K562 (cell line): ENCODE measurements around the gene CACNA2D2. TPM values are rescaled to one million over a fixed set of nuclear protein-coding genes. Genes with fewer than 3 reads are reported as not detected.

ENCODE experiments used
- ATF3 ChIP-seq, 2 experiments: fragments of 450-650 bp in 1 of 2; sonication (generic) in 1 of 2; formaldehyde crosslinking in 1 of 2; IDR thresholded peaks in 1 of 2; conservative IDR thresholded peaks in 1 of 2; 2 replicates each; pipeline versions ENCODE4 v1.6.1 to v1.8.1; 2016 to 2023; ENCODE audit warnings: mild to moderate bottlenecking in 2 of 2, moderate library complexity in 2 of 2, inconsistent platforms in 1 of 2, missing genetic modification reagents in 1 of 2
- BRD4 ChIP-seq: fragments of 200-600 bp; sonication (generic); IDR thresholded peaks from 2 replicates; pipeline ENCODE4 v1.6.1; 2017; ENCODE audit warnings: inconsistent platforms
- ELF2 ChIP-seq: fragments of 250-450 bp; sonication (Bioruptor Pico); IDR thresholded peaks from 2 replicates; pipeline ENCODE4 v1.5.0; 2021; ENCODE audit warnings: mild to moderate bottlenecking
- GABPB1 ChIP-seq: sonication (generic); formaldehyde crosslinking; IDR thresholded peaks from 2 replicates; pipeline ENCODE4 v1.8.0; 2022; ENCODE audit warnings: mild to moderate bottlenecking, missing genetic modification reagents
- GMEB1 ChIP-seq: fragments of 250-450 bp; sonication (Bioruptor Pico); IDR thresholded peaks from 2 replicates; pipeline ENCODE4 v1.4.0; 2020; ENCODE audit warnings: mild to moderate bottlenecking
- JUN ChIP-seq, 2 experiments: sonication (generic) in 1 of 2; formaldehyde crosslinking in 1 of 2; IDR thresholded peaks; 2 replicates each; pipeline versions ENCODE4 v1.6.1 to v1.8.0; 2012 to 2022; ENCODE audit warnings: borderline replicate concordance in 2 of 2, mild to moderate bottlenecking in 2 of 2, improper control_type of control experiment in 1 of 2, low read depth in 1 of 2, low read length in 1 of 2, missing genetic modification reagents in 1 of 2
- L3MBTL2 ChIP-seq: fragments of 450-650 bp; IDR thresholded peaks from 2 replicates; pipeline ENCODE4 v1.6.1; 2016; ENCODE audit warnings: mild to moderate bottlenecking, moderate library complexity
- LEF1 ChIP-seq: fragments of 450-650 bp; IDR thresholded peaks from 2 replicates; pipeline ENCODE4 v1.6.1; 2016; ENCODE audit warnings: mild to moderate bottlenecking
- MAFG ChIP-seq: fragments of 450-650 bp; conservative IDR thresholded peaks from 2 replicates; pipeline ENCODE4 v1.6.1; 2016; ENCODE audit warnings: missing genetic modification characterization, missing compliant biosample characterization
- MBD2 ChIP-seq: sonication (generic); IDR thresholded peaks from 2 replicates; pipeline ENCODE4 v1.6.1; 2016; ENCODE audit warnings: low read depth, borderline replicate concordance
- YY1 ChIP-seq, 3 experiments: IDR thresholded peaks; 2 replicates each; pipeline ENCODE4 v1.6.1; 2011; ENCODE audit warnings: low read length in 2 of 3, mild to moderate bottlenecking in 2 of 3, moderate library complexity in 2 of 3, borderline replicate concordance in 1 of 3, control low read depth in 1 of 3, low read depth in 1 of 3; ENCODE audit not compliant: insufficient read depth in 3 of 3, insufficient replicate concordance in 2 of 3, control insufficient read depth in 1 of 3, insufficient read length in 1 of 3; ENCODE audit errors: extremely low read depth in 1 of 3
- ZBTB7A ChIP-seq: IDR thresholded peaks from 2 replicates; pipeline ENCODE4 v1.6.1; 2011; ENCODE audit warnings: low read depth, mild to moderate bottlenecking, low read length, moderate library complexity, borderline replicate concordance; ENCODE audit not compliant: control insufficient read depth
- ZBTB9 ChIP-seq: fragments of 450-650 bp; formaldehyde crosslinking; IDR thresholded peaks from 2 replicates; pipeline ENCODE4 v1.4.0; 2020; ENCODE audit warnings: mild to moderate bottlenecking, moderate library complexity
- ZNF140 ChIP-seq: fragments of 250-450 bp; sonication (Bioruptor Pico); IDR thresholded peaks from 2 replicates; pipeline ENCODE4 v1.8.0; 2021; ENCODE audit warnings: moderate library complexity, mild to moderate bottlenecking, inconsistent platforms
- ZNF143 ChIP-seq: sonication (generic); formaldehyde crosslinking; IDR thresholded peaks from 2 replicates; pipeline ENCODE4 v1.9.0; 2022; ENCODE audit warnings: mild to moderate bottlenecking, missing genetic modification reagents
- polyA plus RNA-seq, 8 experiments: library from polyadenylated mRNA; depleted of rRNA in 4 of 8; stranded (reverse) in 5 of 8; unstranded in 3 of 8; fragments of >200 nt; fragmentation: Nextera tagmentation in 2 of 8; fragmentation: Illumina TruSeq in 1 of 8; extraction: Ambion mirVana in 2 of 8; extraction: Trizol in 1 of 8; gene quantifications; 2 replicates each; pipeline versions ENCODE4 v1.2.1 to v1.2.3, GENCODE V29; 2011 to 2014; ENCODE audit warnings: inconsistent platforms in 1 of 8, missing spikeins in 1 of 8
- total RNA-seq, 7 experiments: library from RNA; depleted of rRNA in 6 of 7; stranded (reverse); fragments of >200 nt in 6 of 7; fragmentation: Illumina TruSeq in 2 of 7; extraction: Trizol in 2 of 7; gene quantifications; 2 replicates each; pipeline versions ENCODE4 v1.2.1 to v1.2.3, GENCODE V29; 2011 to 2021; ENCODE audit warnings: low replicate concordance in 1 of 7
- TF ChIP-seq, protein P1 (sequence below): conservative IDR thresholded peaks from 2 replicates; pipeline ENCODE4 v1.6.1; 2011; ENCODE audit warnings: low read depth, mild to moderate bottlenecking, low read length; ENCODE audit not compliant: control insufficient read depth
- TF ChIP-seq, protein P2 (sequence below): fragments of 250-450 bp; sonication (Bioruptor Pico); IDR thresholded peaks from 2 replicates; pipeline ENCODE4 v1.9.0; 2021; ENCODE audit warnings: mild to moderate bottlenecking, inconsistent platforms

Gene CACNA2D2
- total and polyA plus RNA-seq, 9 of the 15 experiments (the other 6 are each of a cell fraction or from before 2014, with no cell fraction given) = 0.11 to 0.58 (median 0.36) TPM; not detected in 2

DNA sequence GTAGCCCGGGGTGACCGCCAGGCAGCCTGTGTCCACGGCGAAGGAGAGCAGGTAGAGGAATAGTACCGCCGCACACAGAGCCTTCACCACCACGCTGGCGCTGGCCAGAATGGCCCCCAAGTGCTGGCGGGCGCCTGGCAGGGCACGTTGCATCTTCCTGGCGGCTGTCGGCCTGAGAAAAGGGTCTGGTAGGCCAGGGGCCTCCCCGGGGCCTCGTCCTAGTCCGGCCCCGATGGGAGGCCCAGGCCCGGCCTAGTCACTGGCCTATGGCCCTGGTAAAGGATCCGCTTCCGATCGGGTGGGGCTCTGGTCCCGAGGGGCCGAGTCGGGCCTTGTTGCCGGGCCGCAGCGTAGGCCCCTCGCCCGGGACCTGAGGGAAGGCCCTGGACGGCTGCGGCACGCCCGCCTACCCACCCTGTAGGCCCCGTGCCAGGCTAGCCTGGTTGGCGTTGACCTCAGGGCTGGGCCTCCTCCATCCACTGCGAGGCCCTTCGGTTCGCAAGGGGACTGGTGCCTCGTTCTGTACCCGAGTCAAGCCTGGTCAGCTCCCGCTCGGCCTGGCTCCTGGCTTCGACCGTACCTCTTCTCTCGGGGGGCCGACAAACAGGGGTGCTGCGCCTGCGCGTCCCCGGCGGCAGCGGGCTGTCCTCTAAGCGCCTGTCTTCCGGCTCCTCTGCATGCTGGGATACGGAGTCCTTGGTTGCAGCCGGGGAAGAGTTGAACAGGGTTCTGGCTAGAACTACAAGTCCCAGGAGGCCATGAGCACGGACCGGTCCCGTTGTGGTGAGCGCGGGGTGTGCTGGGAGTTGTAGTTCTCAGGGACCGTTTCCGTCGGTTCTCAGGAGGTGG, 144.3 kb downstream of the CACNA2D2 start, which contains the start of gene TMEM115 (continued):
- no peak for TF ChIP-seq MAFG (tag)
- TF ChIP-seq MBD2 = peak; percentile 97
- no peak for TF ChIP-seq ATF3 (IDR thresholded peaks at IDR 0.05)
- no peak for TF ChIP-seq ATF3 (CRISPR knock-in tag; conservative IDR thresholded peaks at IDR 0.05)
- TF ChIP-seq, protein P1, sequence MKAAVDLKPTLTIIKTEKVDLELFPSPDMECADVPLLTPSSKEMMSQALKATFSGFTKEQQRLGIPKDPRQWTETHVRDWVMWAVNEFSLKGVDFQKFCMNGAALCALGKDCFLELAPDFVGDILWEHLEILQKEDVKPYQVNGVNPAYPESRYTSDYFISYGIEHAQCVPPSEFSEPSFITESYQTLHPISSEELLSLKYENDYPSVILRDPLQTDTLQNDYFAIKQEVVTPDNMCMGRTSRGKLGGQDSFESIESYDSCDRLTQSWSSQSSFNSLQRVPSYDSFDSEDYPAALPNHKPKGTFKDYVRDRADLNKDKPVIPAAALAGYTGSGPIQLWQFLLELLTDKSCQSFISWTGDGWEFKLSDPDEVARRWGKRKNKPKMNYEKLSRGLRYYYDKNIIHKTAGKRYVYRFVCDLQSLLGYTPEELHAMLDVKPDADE = peak; percentile 100
- TF ChIP-seq GABPB1 (CRISPR knock-in tag) = peak; percentile 92
- no peak for TF ChIP-seq LEF1
- TF ChIP-seq JUN (IDR thresholded peaks at IDR 0.05; ENCODE audit: borderline replicate concordance, low read depth, low read length) = peak; percentile 67
- TF ChIP-seq JUN (CRISPR knock-in tag; IDR thresholded peaks at IDR 0.05; ENCODE audit: borderline replicate concordance) = no peak
- 0 out of 2 replicates have a peak, but pooled peaks have one; percentile 19 for TF ChIP-seq ZBTB7A
- TF ChIP-seq L3MBTL2 = peak; percentile 82
- TF ChIP-seq, protein P2, sequence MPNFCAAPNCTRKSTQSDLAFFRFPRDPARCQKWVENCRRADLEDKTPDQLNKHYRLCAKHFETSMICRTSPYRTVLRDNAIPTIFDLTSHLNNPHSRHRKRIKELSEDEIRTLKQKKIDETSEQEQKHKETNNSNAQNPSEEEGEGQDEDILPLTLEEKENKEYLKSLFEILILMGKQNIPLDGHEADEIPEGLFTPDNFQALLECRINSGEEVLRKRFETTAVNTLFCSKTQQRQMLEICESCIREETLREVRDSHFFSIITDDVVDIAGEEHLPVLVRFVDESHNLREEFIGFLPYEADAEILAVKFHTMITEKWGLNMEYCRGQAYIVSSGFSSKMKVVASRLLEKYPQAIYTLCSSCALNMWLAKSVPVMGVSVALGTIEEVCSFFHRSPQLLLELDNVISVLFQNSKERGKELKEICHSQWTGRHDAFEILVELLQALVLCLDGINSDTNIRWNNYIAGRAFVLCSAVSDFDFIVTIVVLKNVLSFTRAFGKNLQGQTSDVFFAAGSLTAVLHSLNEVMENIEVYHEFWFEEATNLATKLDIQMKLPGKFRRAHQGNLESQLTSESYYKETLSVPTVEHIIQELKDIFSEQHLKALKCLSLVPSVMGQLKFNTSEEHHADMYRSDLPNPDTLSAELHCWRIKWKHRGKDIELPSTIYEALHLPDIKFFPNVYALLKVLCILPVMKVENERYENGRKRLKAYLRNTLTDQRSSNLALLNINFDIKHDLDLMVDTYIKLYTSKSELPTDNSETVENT (CRISPR knock-in tag) = no peak
- TF ChIP-seq GMEB1 (CRISPR knock-in tag) = peak; percentile 76
- no peak for TF ChIP-seq ZNF140 (CRISPR knock-in tag)
- TF ChIP-seq YY1 (IDR thresholded peaks at IDR 0.05; ENCODE audit: borderline replicate concordance in 1 of 3, control insufficient read depth in 1 of 3, extremely low read depth in 1 of 3, insufficient read depth in 3 of 3, insufficient read length in 1 of 3, insufficient replicate concordance in 2 of 3, low read depth in 1 of 3, low read length in 2 of 3) = peak in 1 of 3 experiments; percentile 71
- TF ChIP-seq BRD4 = no peak
- peak; percentile 71; the same call in 1 of the 2 replicates for TF ChIP-seq ELF2 (CRISPR knock-in tag)
- peak; percentile 64 for TF ChIP-seq ZBTB9
- peak; percentile 99 for TF ChIP-seq ZNF143
